GM18498 (cell line): ENCODE measurements around the gene ALKAL2.

ENCODE experiments used
- ATAC-seq: cut with Tn5 transposase; IDR thresholded peaks from one replicate; pipeline ENCODE4 v1.9.1; 2021; ENCODE audit warnings: mild to moderate bottlenecking, moderate library complexity; ENCODE audit not compliant: unreplicated experiment

Gene ALKAL2

GRCh38 chr2:274503-274902 lies 13.4 kb downstream of the ALKAL2 start:
- ATAC-seq, result no peak

- no peak for ATAC-seq
Measured at GRCh38 chr2:273333-273732, 14.6 kb downstream of the ALKAL2 start.

- ATAC-seq, result no peak
Measured at GRCh38 chr2:271917-272316, 16.0 kb downstream of the ALKAL2 start.

- no peak for ATAC-seq
Measured at GRCh38 chr2:270861-271260, 17.0 kb downstream of the ALKAL2 start.

- no peak for ATAC-seq
Measured at GRCh38 chr2:269356-270030, 18.4 kb downstream of the ALKAL2 start.

GRCh38 chr2:268323-268722 lies 19.6 kb downstream of the ALKAL2 start:
- no peak for ATAC-seq

- ATAC-seq, result peak; percentile 92
Measured at GRCh38 chr2:264493-265468, 23.1 kb downstream of the ALKAL2 start, which contains the start of gene ACP1. ACP1 (plus strand) TSS chr2:264947; CDS start chr2:264965, 18 bp downstream.

GRCh38 chr2:263774-264492 lies 24.0 kb downstream of the ALKAL2 start, which contains the start of gene SH3YL1:
SH3YL1 (minus strand) TSS chr2:264032; CDS start chr2:263984, 48 bp downstream.
- peak; percentile 28 for ATAC-seq

- no peak for ATAC-seq
Measured at GRCh38 chr2:263022-263738, 24.7 kb downstream of the ALKAL2 start.

- ATAC-seq, result no peak
Measured at GRCh38 chr2:262117-262516, 25.8 kb downstream of the ALKAL2 start.

- ATAC-seq, result no peak
Measured at GRCh38 chr2:260507-261161, 27.3 kb downstream of the ALKAL2 start.

GRCh38 chr2:259789-260331 lies 28.0 kb downstream of the ALKAL2 start:
- ATAC-seq, result no peak

- ATAC-seq, result no peak
Measured at GRCh38 chr2:258933-259332, 29.0 kb downstream of the ALKAL2 start.

GRCh38 chr2:257842-258241 lies 30.0 kb downstream of the ALKAL2 start:
- ATAC-seq, result no peak

GRCh38 chr2:257429-257828 lies 30.5 kb downstream of the ALKAL2 start:
- ATAC-seq, result no peak

- ATAC-seq, result no peak
Measured at GRCh38 chr2:256094-256493, 31.8 kb downstream of the ALKAL2 start.

- ATAC-seq, result no peak
Measured at GRCh38 chr2:255195-255594, 32.7 kb downstream of the ALKAL2 start.

GRCh38 chr2:254241-254640 lies 33.6 kb downstream of the ALKAL2 start:
- ATAC-seq, result no peak

- ATAC-seq, result no peak
Measured at GRCh38 chr2:253202-253638, 34.7 kb downstream of the ALKAL2 start.
